ENCODE data around the gene CACNA1A. TPM values are rescaled to one million over a fixed set of nuclear protein-coding genes. Genes with fewer than 3 reads are reported as not detected.

The CACNA1A gene
- total RNA-seq, 1 experiment from 2014 or later: not detected

DNA sequence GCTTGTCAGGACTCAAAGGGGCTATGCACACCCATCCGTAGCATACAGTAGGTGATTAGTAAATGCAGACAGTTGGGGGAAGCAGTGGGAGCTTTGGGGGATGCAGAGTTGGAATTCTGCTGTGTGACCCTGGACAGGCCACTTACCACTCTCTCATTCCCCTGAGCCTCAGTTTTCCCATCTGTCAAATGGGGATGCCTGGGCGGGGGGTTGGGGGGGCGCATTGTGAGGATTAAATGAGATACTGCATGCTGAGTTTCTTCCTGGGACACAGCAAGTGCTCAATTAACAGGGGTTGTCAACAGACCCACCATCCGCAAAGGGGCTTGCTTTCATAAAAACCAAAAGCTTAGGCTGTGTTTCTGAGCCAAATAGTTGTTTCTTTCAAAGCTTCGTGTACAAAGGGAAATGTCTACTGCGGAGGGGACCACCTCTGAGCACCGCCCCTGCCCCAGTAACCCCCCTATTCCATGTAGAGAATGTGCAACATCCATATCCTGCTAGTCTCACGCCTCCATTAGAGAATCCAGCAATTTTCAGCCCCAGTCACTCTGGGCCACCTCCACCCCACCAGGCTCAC lies 223.7 kb downstream of the CACNA1A start:
- intact Hi-C loops (cut with micrococcal nuclease): no loop called here
- H3K9me3 Mint-ChIP-seq (ENCODE audit: unreplicated experiment): no peaks in the 10 kb centered on the region
- no peak overlapping the region for H3K27ac Mint-ChIP-seq (ENCODE audit: low read depth, unreplicated experiment)
- H3K4me3 Mint-ChIP-seq (ENCODE audit: unreplicated experiment): no peak overlapping the region
- no TSS peak for BruUV-seq (replicated peaks)
- ChIA-PET CTCF (interaction anchor here (0.6 to 2.3 kb wide), 6 partner anchors 12 to 439 kb away, joined by 3 to 11 read pairs (median 3); no protein-coding TSS in a partner anchor), POLR2A (no interaction called here)
- no peaks in the 10 kb centered on the region for H3K27me3 Mint-ChIP-seq (ENCODE audit: insufficient read depth, unreplicated experiment)
- H3K4me1 Mint-ChIP-seq (ENCODE audit: insufficient read depth, unreplicated experiment): no peaks in the 10 kb centered on the region
- TF ChIP-seq, protein P1, sequence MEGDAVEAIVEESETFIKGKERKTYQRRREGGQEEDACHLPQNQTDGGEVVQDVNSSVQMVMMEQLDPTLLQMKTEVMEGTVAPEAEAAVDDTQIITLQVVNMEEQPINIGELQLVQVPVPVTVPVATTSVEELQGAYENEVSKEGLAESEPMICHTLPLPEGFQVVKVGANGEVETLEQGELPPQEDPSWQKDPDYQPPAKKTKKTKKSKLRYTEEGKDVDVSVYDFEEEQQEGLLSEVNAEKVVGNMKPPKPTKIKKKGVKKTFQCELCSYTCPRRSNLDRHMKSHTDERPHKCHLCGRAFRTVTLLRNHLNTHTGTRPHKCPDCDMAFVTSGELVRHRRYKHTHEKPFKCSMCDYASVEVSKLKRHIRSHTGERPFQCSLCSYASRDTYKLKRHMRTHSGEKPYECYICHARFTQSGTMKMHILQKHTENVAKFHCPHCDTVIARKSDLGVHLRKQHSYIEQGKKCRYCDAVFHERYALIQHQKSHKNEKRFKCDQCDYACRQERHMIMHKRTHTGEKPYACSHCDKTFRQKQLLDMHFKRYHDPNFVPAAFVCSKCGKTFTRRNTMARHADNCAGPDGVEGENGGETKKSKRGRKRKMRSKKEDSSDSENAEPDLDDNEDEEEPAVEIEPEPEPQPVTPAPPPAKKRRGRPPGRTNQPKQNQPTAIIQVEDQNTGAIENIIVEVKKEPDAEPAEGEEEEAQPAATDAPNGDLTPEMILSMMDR (IDR thresholded peaks at IDR 0.05; ENCODE audit: unreplicated experiment): no peak
- DNase-seq (ENCODE audit: unreplicated experiment): no peak
- no peaks in the 10 kb centered on the region for H3K36me3 Mint-ChIP-seq (ENCODE audit: insufficient read depth, unreplicated experiment)

DNA sequence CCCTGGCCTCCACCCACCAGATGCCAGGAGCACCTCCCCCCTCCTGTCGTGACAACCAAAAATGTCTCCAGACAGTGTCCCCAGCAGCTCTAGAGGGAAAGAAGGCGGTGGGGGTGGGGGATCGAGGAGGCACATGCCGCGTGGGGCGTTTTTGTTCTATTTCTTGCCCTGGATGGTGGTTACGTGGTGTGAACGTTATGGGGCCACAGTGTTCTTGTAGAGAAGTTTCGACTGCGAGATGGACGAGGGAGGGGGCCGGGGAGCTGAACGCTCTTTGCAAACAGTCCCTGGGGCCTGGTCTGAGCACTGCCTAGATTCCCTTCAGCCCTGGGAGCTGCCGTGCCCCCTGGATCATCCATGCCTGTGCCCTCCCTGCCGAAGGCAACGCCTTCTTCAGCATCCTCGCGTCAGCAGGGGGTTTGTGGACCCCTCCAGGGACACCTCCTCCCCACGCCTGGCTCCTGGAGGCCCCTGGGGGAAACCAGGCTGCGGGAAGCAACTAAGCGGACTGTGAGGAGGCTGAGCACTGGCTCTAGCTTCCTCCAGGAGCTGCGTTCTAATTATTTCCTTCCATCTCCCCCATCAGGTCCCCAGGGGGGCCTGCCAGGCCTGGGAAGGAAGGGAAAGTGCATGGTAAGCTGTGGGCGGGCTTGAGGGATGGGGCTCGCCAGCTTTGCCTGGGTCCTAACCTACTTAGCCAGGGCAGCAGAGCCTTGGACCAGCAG lies 224.6 kb downstream of the CACNA1A start:
- H3K27me3 Mint-ChIP-seq (ENCODE audit: insufficient read depth, unreplicated experiment): no peaks in the 10 kb centered on the region
- H3K4me1 Mint-ChIP-seq (ENCODE audit: insufficient read depth, unreplicated experiment): no peaks in the 10 kb centered on the region
- TF ChIP-seq, protein P1 (IDR thresholded peaks at IDR 0.05; ENCODE audit: unreplicated experiment): no peak
- no peak overlapping the region for H3K27ac Mint-ChIP-seq (ENCODE audit: low read depth, unreplicated experiment)
- H3K36me3 Mint-ChIP-seq (ENCODE audit: insufficient read depth, unreplicated experiment): no peaks in the 10 kb centered on the region
- no peaks in the 10 kb centered on the region for H3K9me3 Mint-ChIP-seq (ENCODE audit: unreplicated experiment)
- no peak overlapping the region for H3K4me3 Mint-ChIP-seq (ENCODE audit: unreplicated experiment)
- ChIA-PET POLR2A (no interaction called here), CTCF (interaction anchor here (0.6 to 2.3 kb wide), 5 partner anchors 147 to 439 kb away, joined by 3 to 11 read pairs (median 4); no protein-coding TSS in a partner anchor)
- BruUV-seq (replicated peaks): no TSS peak
- DNase-seq (ENCODE audit: unreplicated experiment): no peak
- intact Hi-C loops (cut with micrococcal nuclease): no loop called here

DNA sequence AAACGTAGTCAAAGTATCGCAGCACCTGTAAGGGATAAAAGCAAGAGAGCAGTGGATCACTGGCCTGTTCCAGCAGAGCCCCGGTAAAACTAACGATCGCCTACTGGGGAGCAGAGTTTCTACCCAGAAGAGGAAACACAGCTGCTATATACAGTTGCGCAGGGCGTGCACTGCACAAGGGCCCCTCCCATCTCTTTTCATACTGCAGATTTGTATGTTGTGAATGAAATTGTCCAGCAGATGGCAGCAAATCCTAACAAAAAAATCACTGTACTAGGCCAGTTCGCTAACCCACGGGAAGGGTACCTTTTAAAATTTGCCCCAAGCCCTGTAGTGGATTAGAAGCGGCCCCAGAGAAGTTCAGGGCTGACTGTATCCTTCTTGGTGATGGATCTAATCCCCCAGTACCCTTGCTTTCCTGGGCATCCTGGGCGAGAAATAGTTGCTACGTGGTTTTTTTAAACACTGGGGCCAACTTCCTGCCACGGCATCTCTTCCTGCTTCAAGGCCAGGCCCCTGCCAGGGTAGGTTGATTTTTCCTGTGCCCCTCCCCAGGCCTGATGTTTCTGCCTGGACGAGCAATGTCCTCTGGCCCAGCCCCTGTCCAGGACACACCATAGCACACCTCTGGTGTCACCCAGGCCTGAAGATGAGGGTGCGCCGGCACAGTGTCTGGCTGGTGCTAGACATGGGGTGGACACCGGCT lies 229.0 kb downstream of the CACNA1A start:
- intact Hi-C loops (cut with micrococcal nuclease): loop anchor here (1.0 kb wide), 3 partner anchors 154 to 444 kb away; no protein-coding TSS in a partner anchor
- Mint-ChIP-seq H3K36me3 (ENCODE audit: insufficient read depth, unreplicated experiment) (no peaks in the 10 kb centered on the region), H3K27me3 (ENCODE audit: insufficient read depth, unreplicated experiment) (no peaks in the 10 kb centered on the region), H3K4me1 (ENCODE audit: insufficient read depth, unreplicated experiment) (no peaks in the 10 kb centered on the region), H3K9me3 (ENCODE audit: unreplicated experiment) (no peaks in the 10 kb centered on the region), H3K27ac (ENCODE audit: low read depth, unreplicated experiment) (no peak overlapping the region), H3K4me3 (ENCODE audit: unreplicated experiment) (no peak overlapping the region)
- no TSS peak for BruUV-seq (replicated peaks)
- DNase-seq (ENCODE audit: unreplicated experiment): peak; percentile 86
- ChIA-PET POLR2A (interaction anchor here (0.6 to 1.2 kb wide), 2 partner anchors 312 to 1809 kb away, joined by 3 read pairs; no protein-coding TSS in a partner anchor), CTCF (interaction anchor here (0.5 to 6.0 kb wide), 32 partner anchors 10 to 644 kb away, joined by 3 to 83 read pairs (median 5); no protein-coding TSS in a partner anchor)
- TF ChIP-seq, protein P1 (IDR thresholded peaks at IDR 0.05; ENCODE audit: unreplicated experiment): peak; percentile 62

Measured in MCF 10A (cell line).